Panc1 (cell line): ENCODE results near the gene ZBTB46.

Source experiments
- CTCF ChIP-seq: fragments of 450-650 bp; IDR thresholded peaks from 2 replicates; pipeline ENCODE4 v1.5.1; 2017; ENCODE audit warnings: mild to moderate bottlenecking
- POLR2AphosphoS5 ChIP-seq: IDR thresholded peaks from 2 replicates; pipeline ENCODE4 v1.6.1; 2012; ENCODE audit warnings: mild to moderate bottlenecking, low read depth, low read length, moderate library complexity
- REST ChIP-seq, 2 experiments: IDR thresholded peaks; 2 replicates each; pipeline ENCODE4 v1.6.1; 2011 to 2012; ENCODE audit warnings: low read depth in 2 of 2, control low read depth in 1 of 2, low read length in 1 of 2, mild to moderate bottlenecking in 1 of 2, moderate library complexity in 1 of 2; ENCODE audit not compliant: insufficient read depth in 1 of 2

GRCh38 chr20:63860325-63861051 lies 29.4 kb upstream of the ZBTB46 start:
- TF ChIP-seq CTCF, result no peak
- TF ChIP-seq POLR2AphosphoS5, result no peak
- no peak for TF ChIP-seq REST (IDR thresholded peaks at IDR 0.05; ENCODE audit: insufficient read depth in 1 of 2, low read depth in 2 of 2, low read length in 1 of 2)
